OCI-LY1 (cell line): Measurements from ENCODE around the gene GLS.

Source experiments
- H2AFZ ChIP-seq: fragments of 200-600 bp; sonication (generic), shearing (Covaris generic); 2 replicates; pipeline ENCODE4 v1.6.0; 2014; ENCODE audit warnings: antibody characterized with exemption, mild to moderate bottlenecking, low read length
- H3F3A ChIP-seq: fragments of 200-600 bp; sonication (generic), shearing (Covaris generic); 2 replicates; pipeline ENCODE4 v1.6.0; 2014; ENCODE audit warnings: mild to moderate bottlenecking, antibody characterized with exemption, low read length, moderate library complexity; ENCODE audit not compliant: insufficient read depth
- H3K27ac ChIP-seq: fragments of 200-600 bp; sonication (generic); 2 replicates; pipeline ENCODE4 v1.5.1; 2014; ENCODE audit warnings: low read length, mixed run types, mild to moderate bottlenecking, low read depth; ENCODE audit not compliant: poor library complexity, severe bottlenecking
- H3K27me3 ChIP-seq: fragments of 200-600 bp; sonication (generic); 2 replicates; pipeline ENCODE4 v1.6.0; 2014; ENCODE audit warnings: antibody characterized with exemption, mild to moderate bottlenecking, low read length, moderate library complexity; ENCODE audit not compliant: insufficient read depth
- H3K36me3 ChIP-seq: fragments of 200-600 bp; sonication (generic); 2 replicates; pipeline ENCODE4 v1.6.1; 2014; ENCODE audit warnings: mild to moderate bottlenecking, antibody characterized with exemption, low read length, moderate library complexity, mixed read lengths; ENCODE audit not compliant: insufficient read depth
- H3K4me1 ChIP-seq: fragments of 200-600 bp; sonication (generic); 2 replicates; pipeline ENCODE4 v1.5.1; 2014; ENCODE audit warnings: mild to moderate bottlenecking, low read length, moderate library complexity; ENCODE audit not compliant: insufficient read depth, severe bottlenecking
- H3K4me2 ChIP-seq: fragments of 200-600 bp; sonication (generic), shearing (Covaris generic); 2 replicates; pipeline ENCODE4 v1.6.1; 2014; ENCODE audit warnings: low read length
- H3K4me3 ChIP-seq: fragments of 200-600 bp; sonication (generic); 2 replicates; pipeline ENCODE4 v1.5.1; 2014; ENCODE audit warnings: low read length, low read depth, mild to moderate bottlenecking, mixed read lengths; ENCODE audit not compliant: poor library complexity, severe bottlenecking
- H3K79me2 ChIP-seq: fragments of 200-600 bp; shearing (Covaris generic); 2 replicates; pipeline ENCODE4 v1.6.1; 2016; ENCODE audit warnings: mixed run types, low read length, mixed read lengths; ENCODE audit not compliant: insufficient read depth
- H3K9ac ChIP-seq: fragments of 200-600 bp; sonication (generic), shearing (Covaris generic); 2 replicates; pipeline ENCODE4 v1.6.1; 2014; ENCODE audit warnings: mild to moderate bottlenecking, low read length, mixed read lengths
- H3K9me2 ChIP-seq: fragments of 200-600 bp; sonication (generic), shearing (Covaris generic); 2 replicates; pipeline ENCODE4 v1.6.1; 2014; ENCODE audit warnings: low read depth, mild to moderate bottlenecking, low read length, mixed read lengths
- H3K9me3 ChIP-seq: fragments of 200-600 bp; shearing (Covaris generic); 2 replicates; pipeline ENCODE4 v1.6.1; 2014; ENCODE audit warnings: low read length, mixed read lengths
- H4K20me1 ChIP-seq: fragments of 200-600 bp; sonication (generic), shearing (Covaris generic); 2 replicates; pipeline ENCODE4 v1.6.0; 2016; ENCODE audit warnings: mild to moderate bottlenecking, low read length; ENCODE audit not compliant: insufficient read depth
- EZH2 ChIP-seq: fragments of 200-600 bp; sonication (generic), shearing (Covaris generic); IDR thresholded peaks from 2 replicates; pipeline ENCODE4 v1.8.0; 2017; ENCODE audit warnings: borderline replicate concordance, mixed run types, mild to moderate bottlenecking, antibody characterized with exemption, low read length, moderate library complexity, mixed read lengths
- TF ChIP-seq, protein P1 (sequence below): fragments of 200-600 bp; sonication (generic), shearing (Covaris generic); IDR thresholded peaks from 2 replicates; pipeline ENCODE4 v1.5.1; 2017; ENCODE audit warnings: mild to moderate bottlenecking, antibody characterized with exemption, low read length, moderate library complexity, mixed read lengths

The GLS gene

DNA sequence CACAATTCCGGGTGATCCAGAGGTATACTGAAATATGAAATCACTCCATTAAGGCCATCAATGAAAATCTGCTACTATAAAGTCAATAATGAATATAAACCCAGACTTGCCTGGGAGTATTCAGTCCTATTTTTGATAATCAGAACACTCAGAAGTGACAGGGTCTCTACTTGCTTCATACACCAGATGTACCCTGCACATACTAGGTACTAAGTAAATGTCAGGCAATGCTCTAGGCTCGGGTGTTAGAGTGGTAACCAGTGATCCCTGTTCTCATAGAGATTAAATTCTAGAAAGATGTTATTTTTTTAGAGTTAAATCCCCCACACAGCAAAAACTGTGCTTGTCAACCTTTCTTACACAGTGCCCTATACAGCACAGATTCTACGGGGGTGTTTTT is 121.0 kb downstream of the GLS start:
- Histone ChIP-seq H3K4me1 (no peaks in the 10 kb centered on the region), H3K27me3 (no peaks in the 10 kb centered on the region), H3K9ac (no peak overlapping the region), H3K79me2 (no peaks in the 10 kb centered on the region), H2AFZ (no peak overlapping the region), H3K27ac (no peak overlapping the region), H4K20me1 (no peaks in the 10 kb centered on the region), H3K4me3 (no peak overlapping the region), H3K36me3 (peaks cover 93% of the 10 kb centered on the region), H3F3A (no peaks in the 10 kb centered on the region), H3K9me2 (no peaks in the 10 kb centered on the region), H3K4me2 (no peak overlapping the region), H3K9me3 (no peaks in the 10 kb centered on the region)
- TF ChIP-seq EZH2: no peak
- TF ChIP-seq, protein P1, sequence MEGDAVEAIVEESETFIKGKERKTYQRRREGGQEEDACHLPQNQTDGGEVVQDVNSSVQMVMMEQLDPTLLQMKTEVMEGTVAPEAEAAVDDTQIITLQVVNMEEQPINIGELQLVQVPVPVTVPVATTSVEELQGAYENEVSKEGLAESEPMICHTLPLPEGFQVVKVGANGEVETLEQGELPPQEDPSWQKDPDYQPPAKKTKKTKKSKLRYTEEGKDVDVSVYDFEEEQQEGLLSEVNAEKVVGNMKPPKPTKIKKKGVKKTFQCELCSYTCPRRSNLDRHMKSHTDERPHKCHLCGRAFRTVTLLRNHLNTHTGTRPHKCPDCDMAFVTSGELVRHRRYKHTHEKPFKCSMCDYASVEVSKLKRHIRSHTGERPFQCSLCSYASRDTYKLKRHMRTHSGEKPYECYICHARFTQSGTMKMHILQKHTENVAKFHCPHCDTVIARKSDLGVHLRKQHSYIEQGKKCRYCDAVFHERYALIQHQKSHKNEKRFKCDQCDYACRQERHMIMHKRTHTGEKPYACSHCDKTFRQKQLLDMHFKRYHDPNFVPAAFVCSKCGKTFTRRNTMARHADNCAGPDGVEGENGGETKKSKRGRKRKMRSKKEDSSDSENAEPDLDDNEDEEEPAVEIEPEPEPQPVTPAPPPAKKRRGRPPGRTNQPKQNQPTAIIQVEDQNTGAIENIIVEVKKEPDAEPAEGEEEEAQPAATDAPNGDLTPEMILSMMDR: no peak

DNA sequence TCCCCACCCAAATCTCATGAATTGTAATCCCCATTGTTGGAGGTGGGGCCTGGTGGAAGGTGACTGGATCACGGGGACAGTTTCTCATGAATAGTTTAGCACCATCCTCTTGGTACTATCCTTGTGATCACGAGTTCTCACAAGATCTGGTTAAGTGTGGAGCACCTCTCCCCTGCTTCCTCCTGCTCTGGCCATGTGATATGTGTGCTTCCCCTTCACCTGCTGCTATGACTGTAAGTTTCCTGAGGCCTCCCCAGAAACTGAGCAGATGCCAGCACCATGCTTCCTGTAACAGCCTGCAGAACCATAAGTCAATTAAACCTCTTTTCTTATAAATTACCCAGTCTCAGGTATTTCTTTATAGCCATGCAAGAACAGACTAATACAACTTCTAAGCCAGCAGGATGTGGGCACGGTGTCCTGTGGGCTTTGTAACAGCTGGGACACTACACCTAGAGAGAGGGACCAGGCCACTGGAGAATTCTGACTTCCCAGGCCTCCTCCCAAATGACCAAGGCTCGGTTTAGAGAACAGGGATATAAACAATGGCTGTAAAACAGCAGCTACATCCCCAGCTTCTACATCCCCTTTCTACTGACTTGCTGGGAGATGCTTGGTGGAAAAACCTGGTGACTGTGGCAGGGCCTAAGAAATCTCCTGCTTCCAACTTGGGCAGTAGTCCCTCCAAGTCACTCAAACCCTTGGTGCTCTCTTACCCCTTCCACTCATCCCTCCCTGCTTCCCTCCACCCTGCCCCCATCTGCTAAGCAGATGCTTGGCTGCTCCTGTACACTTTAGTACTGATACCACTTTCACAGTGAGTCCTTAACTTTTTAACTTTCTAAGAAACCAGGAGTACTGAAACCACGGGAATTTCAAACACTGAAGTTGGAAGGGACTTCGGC is 123.0 kb downstream of the GLS start:
- Histone ChIP-seq H3F3A (no peaks in the 10 kb centered on the region), H3K36me3 (peaks cover 98% of the 10 kb centered on the region), H3K9ac (no peak overlapping the region)

DNA sequence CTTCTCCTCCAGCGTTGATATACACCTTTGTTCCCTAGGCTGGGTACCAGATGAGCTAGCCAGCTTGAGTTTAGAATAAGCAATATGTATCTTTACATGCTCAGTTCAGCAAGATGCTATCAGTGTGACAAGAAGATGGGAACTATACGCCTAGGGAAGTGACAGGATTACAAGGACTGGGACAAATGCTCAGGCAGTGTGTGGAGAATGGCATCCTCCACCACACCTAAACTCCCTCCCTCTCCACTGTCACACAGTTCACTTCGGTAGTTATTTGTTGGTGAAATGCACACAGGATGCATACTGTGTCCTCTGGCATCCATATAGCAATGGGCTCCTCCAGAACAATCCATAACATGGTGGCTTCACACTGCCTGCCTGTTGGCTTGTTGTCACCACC is 125.7 kb downstream of the GLS start:
- Histone ChIP-seq H3K79me2 (no peaks in the 10 kb centered on the region), H3K4me3 (no peak overlapping the region), H3K4me1 (no peaks in the 10 kb centered on the region), H3K36me3 (peaks cover 81% of the 10 kb centered on the region), H3K9me3 (no peaks in the 10 kb centered on the region), H3K9ac (no peak overlapping the region), H2AFZ (no peak overlapping the region), H3K4me2 (no peak overlapping the region), H3K27me3 (no peaks in the 10 kb centered on the region), H4K20me1 (no peaks in the 10 kb centered on the region), H3F3A (no peaks in the 10 kb centered on the region), H3K9me2 (no peaks in the 10 kb centered on the region), H3K27ac (no peak overlapping the region)
- TF ChIP-seq, protein P1: no peak
- TF ChIP-seq EZH2: no peak

More for the DNA sequence above, 123.0 kb downstream of the GLS start:
- no peaks in the 10 kb centered on the region for H4K20me1 ChIP-seq
- TF ChIP-seq EZH2: no peak
- TF ChIP-seq, protein P1: no peak
- no peak overlapping the region for H3K4me2 ChIP-seq
- no peaks in the 10 kb centered on the region for H3K9me2 ChIP-seq
- no peaks in the 10 kb centered on the region for H3K4me1 ChIP-seq
- H3K79me2 ChIP-seq: no peaks in the 10 kb centered on the region
- H3K27ac ChIP-seq: no peak overlapping the region
- H3K27me3 ChIP-seq: no peaks in the 10 kb centered on the region
- H2AFZ ChIP-seq: no peak overlapping the region
- no peak overlapping the region for H3K4me3 ChIP-seq
- no peaks in the 10 kb centered on the region for H3K9me3 ChIP-seq
